Measurements from ENCODE around the gene GABRD. TPM values are rescaled to one million over a fixed set of nuclear protein-coding genes. Genes with fewer than 3 reads are reported as not detected.

The GABRD gene
- total RNA-seq, 4 donors from 2014 or later, result 0.57 to 5.4 (median 1.8) TPM; not detected in 1

- Histone ChIP-seq H3K9me3 (no peaks in the 10 kb centered on the region), H3K27me3 (peaks cover 0 to 51% (median 0%) of the 10 kb centered on the region in 4 donors), H3K4me1 (peaks cover 6 to 33% (median 13%) of the 10 kb centered on the region in 3 donors), H3K4me3 (no peak overlapping the region), H3K27ac (no peak overlapping the region), H3K36me3 (no peaks in the 10 kb centered on the region)
- intact Hi-C loops (cut with DNase I), result no loop called here
- WGBS, 2 donors, result 65 to 100% methylated on average over 1 to 4 of the region's 4 CpGs
- TF ChIP-seq POLR2A (IDR thresholded peaks at IDR 0.05), result no peak
- TF ChIP-seq CTCF (IDR thresholded peaks at IDR 0.05), result no peak
- no peak for DNase-seq
Measured at GRCh38 chr1:2041887-2042286, 22.7 kb downstream of the GABRD start.

GRCh38 chr1:2042830-2043773, 24.0 kb downstream of the GABRD start:
- WGBS, 2 donors, result 67 to 78% methylated on average over 4 to 30 of the region's 41 CpGs
- Histone ChIP-seq H3K4me3 (no peak overlapping the region), H3K27ac (no peak overlapping the region), H3K27me3 (peaks cover 0 to 63% (median 0%) of the 10 kb centered on the region in 4 donors), H3K36me3 (no peaks in the 10 kb centered on the region), H3K9me3 (no peaks in the 10 kb centered on the region), H3K4me1 (peaks cover 6 to 36% (median 13%) of the 10 kb centered on the region in 3 donors)
- TF ChIP-seq POLR2A (IDR thresholded peaks at IDR 0.05), result no peak
- no peak for TF ChIP-seq CTCF (IDR thresholded peaks at IDR 0.05)
- intact Hi-C loops (cut with DNase I), result no loop called here
- DNase-seq, result no peak

GRCh38 chr1:2043886-2044285, 24.7 kb downstream of the GABRD start:
- TF ChIP-seq CTCF (IDR thresholded peaks at IDR 0.05) (no peak), POLR2A (IDR thresholded peaks at IDR 0.05) (no peak)
- DNase-seq, result no peak
- peaks cover 0 to 71% (median 0%) of the 10 kb centered on the region in 4 donors for H3K27me3 ChIP-seq
- H3K36me3 ChIP-seq, result no peaks in the 10 kb centered on the region
- WGBS, 2 donors, result 85 to 92% methylated on average over 1 to 2 of the region's 4 CpGs
- peaks cover 6 to 38% (median 13%) of the 10 kb centered on the region in 3 donors for H3K4me1 ChIP-seq
- intact Hi-C loops (cut with DNase I), result no loop called here
- H3K27ac ChIP-seq, result no peak overlapping the region
- no peak overlapping the region for H3K4me3 ChIP-seq
- no peaks in the 10 kb centered on the region for H3K9me3 ChIP-seq

- TF ChIP-seq CTCF (IDR thresholded peaks at IDR 0.05) (peak; percentile 67 to 97 (median 94)), POLR2A (IDR thresholded peaks at IDR 0.05) (no peak)
- Histone ChIP-seq H3K27ac (peak overlapping the region in 2 of 4 donors; percentile 25 to 36), H3K4me3 (peak overlapping the region; percentile 22 to 64 (median 33)), H3K4me1 (peaks cover 12 to 45% (median 18%) of the 10 kb centered on the region in 3 donors), H3K9me3 (no peaks in the 10 kb centered on the region), H3K27me3 (peaks cover 0 to 76% (median 2%) of the 10 kb centered on the region in 4 donors), H3K36me3 (no peaks in the 10 kb centered on the region)
- intact Hi-C loops (cut with DNase I), result loop anchor here (5.0 kb wide), 1 partner anchor 82 kb away; no protein-coding TSS in a partner anchor
- no peak for DNase-seq
- 11 to 25% methylated on average over 7 to 12 of the region's 75 CpGs for WGBS, 2 donors
Measured at GRCh38 chr1:2044510-2045319, 25.6 kb downstream of the GABRD start.

Measured in esophagus squamous epithelium (tissue), 5 donors.